ENCODE results near the gene NLRP7. TPM values are rescaled to one million over a fixed set of nuclear protein-coding genes. Genes with fewer than 3 reads are reported as not detected.
"Not testable (repeated sequence)": the region's sequence is repeated elsewhere in the genome, so short reads cannot be mapped to it uniquely, and the experiment has no call there.

NLRP7 gene
- total RNA-seq, 1 experiment from 2014 or later = not detected

DNA sequence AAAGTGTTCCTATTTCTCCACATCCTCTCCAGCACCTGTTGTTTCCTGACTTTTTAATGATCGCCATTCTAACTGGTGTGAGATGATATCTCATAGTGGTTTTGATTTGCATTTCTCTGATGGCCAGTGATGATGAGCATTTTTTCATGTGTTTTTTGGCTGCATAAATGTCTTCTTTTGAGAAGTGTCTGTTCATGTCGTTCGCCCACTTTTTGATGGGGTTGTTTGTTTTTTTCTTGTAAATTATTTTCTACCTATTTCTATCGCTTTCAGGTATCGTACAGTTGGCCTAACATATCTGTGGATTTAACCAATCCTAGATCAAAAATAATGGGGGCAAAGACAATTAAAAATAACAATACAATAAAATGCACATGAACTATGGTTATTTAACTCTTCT lies 24.1 kb upstream of the NLRP7 start:
- POLR2A ChIA-PET (ENCODE audit: unreplicated experiment); ATAC-seq; CTCF ChIA-PET: not testable (repeated sequence)

DNA sequence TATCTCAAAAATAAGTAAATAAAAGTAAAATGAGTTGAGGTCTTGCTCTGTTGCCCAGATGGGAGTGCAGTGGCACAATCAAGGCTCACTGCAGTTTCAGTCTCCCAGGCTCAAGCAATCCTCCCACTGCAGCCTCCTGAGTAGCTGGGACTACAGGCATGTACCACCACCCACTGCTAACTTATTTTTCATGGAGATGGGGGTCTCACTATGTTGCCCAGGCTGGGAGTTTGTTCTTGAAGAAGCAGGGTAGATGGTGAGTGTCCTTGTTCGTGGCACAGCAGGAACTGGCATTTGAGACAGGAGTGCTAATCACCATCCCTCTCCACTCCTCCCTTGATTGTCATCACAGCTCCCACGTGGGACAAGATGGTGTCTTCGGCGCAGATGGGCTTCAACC lies 22.3 kb upstream of the NLRP7 start:
- H3K4me1 ChIP-seq (ENCODE audit: insufficient read depth, low read length) = no peaks in the 10 kb centered on the region
- H3K9ac ChIP-seq (ENCODE audit: low read length) = no peak overlapping the region
- H3K36me3 ChIP-seq (ENCODE audit: low read depth, low read length) = no peaks in the 10 kb centered on the region
- intact Hi-C loops (cut with micrococcal nuclease) = no loop called here
- no peaks in the 10 kb centered on the region for H3F3A ChIP-seq (ENCODE audit: low read length, unreplicated experiment)
- ChIA-PET POLR2A (ENCODE audit: unreplicated experiment) (no interaction called here), CTCF (no interaction called here)
- H3K27ac ChIP-seq (ENCODE audit: low read length) = no peak overlapping the region
- peaks cover 12% of the 10 kb centered on the region; the same call in 1 of the 2 replicates for H3K27me3 ChIP-seq (ENCODE audit: low read length)
- no peak overlapping the region for H3K4me3 ChIP-seq (ENCODE audit: low read length)
- no peak overlapping the region for H2AFZ ChIP-seq (ENCODE audit: low read length)
- no peaks in the 10 kb centered on the region for H3K9me3 ChIP-seq (ENCODE audit: low read length)
- DNase-seq (no peak), ATAC-seq (no peak)
- H3K79me2 ChIP-seq (ENCODE audit: low read length) = no peaks in the 10 kb centered on the region
- no TSS peak for BruUV-seq (replicated peaks)
- H3K9me2 ChIP-seq (replicated peaks; ENCODE audit: low read length) = no peaks in the 10 kb centered on the region
- TF ChIP-seq EZH2phosphoT487 (IDR thresholded peaks at IDR 0.05; ENCODE audit: borderline replicate concordance, low read length) (no peak), EZH2 (IDR thresholded peaks at IDR 0.05; ENCODE audit: low read length, unreplicated experiment) (no peak)
- TF ChIP-seq, protein P1, sequence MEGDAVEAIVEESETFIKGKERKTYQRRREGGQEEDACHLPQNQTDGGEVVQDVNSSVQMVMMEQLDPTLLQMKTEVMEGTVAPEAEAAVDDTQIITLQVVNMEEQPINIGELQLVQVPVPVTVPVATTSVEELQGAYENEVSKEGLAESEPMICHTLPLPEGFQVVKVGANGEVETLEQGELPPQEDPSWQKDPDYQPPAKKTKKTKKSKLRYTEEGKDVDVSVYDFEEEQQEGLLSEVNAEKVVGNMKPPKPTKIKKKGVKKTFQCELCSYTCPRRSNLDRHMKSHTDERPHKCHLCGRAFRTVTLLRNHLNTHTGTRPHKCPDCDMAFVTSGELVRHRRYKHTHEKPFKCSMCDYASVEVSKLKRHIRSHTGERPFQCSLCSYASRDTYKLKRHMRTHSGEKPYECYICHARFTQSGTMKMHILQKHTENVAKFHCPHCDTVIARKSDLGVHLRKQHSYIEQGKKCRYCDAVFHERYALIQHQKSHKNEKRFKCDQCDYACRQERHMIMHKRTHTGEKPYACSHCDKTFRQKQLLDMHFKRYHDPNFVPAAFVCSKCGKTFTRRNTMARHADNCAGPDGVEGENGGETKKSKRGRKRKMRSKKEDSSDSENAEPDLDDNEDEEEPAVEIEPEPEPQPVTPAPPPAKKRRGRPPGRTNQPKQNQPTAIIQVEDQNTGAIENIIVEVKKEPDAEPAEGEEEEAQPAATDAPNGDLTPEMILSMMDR (conservative IDR thresholded peaks at IDR 0.05; ENCODE audit: low read depth, low read length) = no peak
- no peak overlapping the region for H3K4me2 ChIP-seq (ENCODE audit: low read length)
- no peaks in the 10 kb centered on the region for H4K20me1 ChIP-seq (ENCODE audit: low read length)

More for the DNA sequence above, 24.1 kb upstream of the NLRP7 start:
- H2AFZ ChIP-seq (ENCODE audit: low read length); H3K9me2 ChIP-seq (replicated peaks; ENCODE audit: low read length); H3K4me3 ChIP-seq (ENCODE audit: low read length); H3K36me3 ChIP-seq (ENCODE audit: low read depth, low read length); BruUV-seq (replicated peaks); H3K79me2 ChIP-seq (ENCODE audit: low read length); H3K9ac ChIP-seq (ENCODE audit: low read length); H3K9me3 ChIP-seq (ENCODE audit: low read length); H3K4me1 ChIP-seq (ENCODE audit: insufficient read depth, low read length); H3K4me2 ChIP-seq (ENCODE audit: low read length); DNase-seq; H3K27ac ChIP-seq (ENCODE audit: low read length); H4K20me1 ChIP-seq (ENCODE audit: low read length); H3F3A ChIP-seq (ENCODE audit: low read length, unreplicated experiment); intact Hi-C loops (cut with micrococcal nuclease): not testable (repeated sequence)
- H3K27me3 ChIP-seq (ENCODE audit: low read length) = peaks cover 12% of the 10 kb centered on the region; the same call in 1 of the 2 replicates

DNA sequence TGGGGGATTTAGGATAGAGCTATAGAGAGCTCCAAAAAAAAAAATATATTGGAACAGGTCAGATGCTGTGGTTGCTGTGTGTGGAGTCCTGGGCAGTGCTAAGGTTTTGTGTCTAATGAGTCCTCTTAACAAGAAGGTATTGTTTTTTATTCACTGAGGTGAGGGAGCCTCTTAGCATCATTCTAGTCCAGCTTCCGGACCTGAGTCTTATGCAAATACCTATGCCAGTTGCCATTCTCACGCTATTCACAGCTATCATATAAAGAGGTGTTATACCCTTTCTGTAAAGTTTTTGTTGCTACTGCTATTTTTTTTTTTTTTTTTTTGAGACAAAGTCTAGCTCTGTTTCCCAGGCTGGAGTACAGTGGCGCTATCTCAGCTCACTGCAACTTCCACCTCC lies 20.3 kb upstream of the NLRP7 start:
- no peaks in the 10 kb centered on the region for H3K9me3 ChIP-seq (ENCODE audit: low read length)
- DNase-seq = no peak
- no peaks in the 10 kb centered on the region for H3K9me2 ChIP-seq (replicated peaks; ENCODE audit: low read length)
- no peaks in the 10 kb centered on the region for H3K36me3 ChIP-seq (ENCODE audit: low read depth, low read length)
- TF ChIP-seq EZH2 (IDR thresholded peaks at IDR 0.05; ENCODE audit: low read length, unreplicated experiment) = no peak
- no peak for TF ChIP-seq EZH2phosphoT487 (IDR thresholded peaks at IDR 0.05; ENCODE audit: borderline replicate concordance, low read length)
- TF ChIP-seq, protein P1 (conservative IDR thresholded peaks at IDR 0.05; ENCODE audit: low read depth, low read length) = no peak
- intact Hi-C loops (cut with micrococcal nuclease) = no loop called here
- ChIA-PET CTCF (no interaction called here), POLR2A (ENCODE audit: unreplicated experiment) (no interaction called here)
- BruUV-seq (replicated peaks) = no TSS peak
- no peak overlapping the region for H3K4me3 ChIP-seq (ENCODE audit: low read length)
- no peak overlapping the region for H3K27ac ChIP-seq (ENCODE audit: low read length)
- no peak overlapping the region for H3K9ac ChIP-seq (ENCODE audit: low read length)
- ATAC-seq = 0 out of 2 replicates have a peak, but pooled peaks have one; percentile 22
- no peaks in the 10 kb centered on the region for H3K4me1 ChIP-seq (ENCODE audit: insufficient read depth, low read length)
- H2AFZ ChIP-seq (ENCODE audit: low read length) = no peak overlapping the region
- H3K27me3 ChIP-seq (ENCODE audit: low read length) = 0 out of 2 replicates have a peak, but pooled peaks cover 12% of the 10 kb centered on the region
- H3K4me2 ChIP-seq (ENCODE audit: low read length) = no peak overlapping the region
- no peaks in the 10 kb centered on the region for H3K79me2 ChIP-seq (ENCODE audit: low read length)
- H3F3A ChIP-seq (ENCODE audit: low read length, unreplicated experiment) = no peaks in the 10 kb centered on the region
- no peaks in the 10 kb centered on the region for H4K20me1 ChIP-seq (ENCODE audit: low read length)

DNA sequence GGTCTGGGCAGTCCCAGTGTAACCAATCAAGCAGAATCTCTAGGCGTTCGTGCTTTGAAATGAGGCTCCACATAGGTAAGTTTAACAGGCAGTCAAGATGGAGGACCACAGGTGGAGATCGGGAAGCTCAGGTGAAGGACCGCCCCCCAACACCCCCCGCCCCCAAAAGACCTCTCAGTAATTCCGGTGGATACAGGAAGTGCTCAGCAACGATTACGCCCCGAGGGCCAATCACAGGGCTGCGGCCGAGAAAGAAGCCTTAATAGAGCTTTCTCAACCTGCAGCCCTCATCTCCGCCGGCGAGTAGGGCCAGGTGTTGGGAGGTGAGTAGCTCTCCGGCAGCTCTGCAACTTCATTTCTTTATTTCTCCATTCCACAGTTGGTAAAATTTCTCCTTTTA lies 17.7 kb upstream of the NLRP7 start:
- H3K4me2 ChIP-seq (ENCODE audit: low read length); H3K79me2 ChIP-seq (ENCODE audit: low read length); ATAC-seq; H3K9ac ChIP-seq (ENCODE audit: low read length); BruUV-seq (replicated peaks); CTCF ChIA-PET; H3K4me3 ChIP-seq (ENCODE audit: low read length); H3K4me1 ChIP-seq (ENCODE audit: insufficient read depth, low read length); POLR2A ChIA-PET (ENCODE audit: unreplicated experiment); intact Hi-C loops (cut with micrococcal nuclease); H3F3A ChIP-seq (ENCODE audit: low read length, unreplicated experiment); H3K27ac ChIP-seq (ENCODE audit: low read length); H3K36me3 ChIP-seq (ENCODE audit: low read depth, low read length); H4K20me1 ChIP-seq (ENCODE audit: low read length); H3K27me3 ChIP-seq (ENCODE audit: low read length); DNase-seq; H2AFZ ChIP-seq (ENCODE audit: low read length); H3K9me2 ChIP-seq (replicated peaks; ENCODE audit: low read length); H3K9me3 ChIP-seq (ENCODE audit: low read length): not testable (repeated sequence)

Measured in PC-3 (cell line).